GM12878 (cell line): ENCODE measurements around the gene PITPNC1. TPM values are rescaled to one million over a fixed set of nuclear protein-coding genes. Genes with fewer than 3 reads are reported as not detected.

Experiments used
- ATAC-seq: fragments of 200-7000 bp; cut with Tn5 transposase; 3 replicates; pipeline ENCODE4 v1.9.1; 2020; ENCODE audit warnings: mild to moderate bottlenecking, moderate library complexity
- BruUV-seq: library from RNA; stranded (reverse); fragments of 400-500 nt; replicated peaks from 2 replicates; lab custom pipeline; 2021; lab: Mats Ljungman, UMichigan
- CTCF ChIA-PET: fragments of 300-600 bp; sonication (Branson Sonifier 250); formaldehyde crosslinking; extraction: SDS; loops from one replicate; lab custom pipeline; 2021; ENCODE audit warnings: inconsistent platforms; lab: Yijun Ruan, JAX
- POLR2A ChIA-PET: fragments of 350-600 bp; formaldehyde crosslinking; extraction: SDS; loops from one replicate; lab custom pipeline; 2021; ENCODE audit warnings: inconsistent platforms; lab: Charles Lee
- RAD21 ChIA-PET: fragments of 300-600 bp; sonication (Branson Sonifier 250); formaldehyde crosslinking; loops from one replicate; lab custom pipeline; 2023; ENCODE audit warnings: antibody characterized with exemption; ENCODE audit not compliant: unreplicated experiment; lab: Charles Lee
- SMC1A ChIA-PET: fragments of 300-600 bp; sonication (Branson Sonifier 250); formaldehyde crosslinking; loops from one replicate; lab custom pipeline; 2023; ENCODE audit not compliant: unreplicated experiment, uncharacterized antibody; lab: Charles Lee
- DNase-seq: peaks from one replicate; pipeline ENCODE4 v3.0.0-alpha.2; 2011; ENCODE audit warnings: low read depth, low spot score
- FAIRE-seq: peaks from 3 replicates; lab custom pipeline; 2011; peaks lifted over from hg19 to GRCh38; lab: Jason Lieb, UNC
- H2AFZ ChIP-seq: 2 replicates; pipeline ENCODE4 v1.6.0; 2011; ENCODE audit warnings: low read depth, low read length, control low read depth; ENCODE audit not compliant: control insufficient read depth
- H3K27ac ChIP-seq: 2 replicates; pipeline ENCODE4 v1.5.1; 2011; ENCODE audit warnings: control low read depth; ENCODE audit not compliant: control insufficient read depth, insufficient read depth
- H3K27me3 ChIP-seq, 2 experiments: replicated peaks in 1 of 2; 2 replicates each; pipeline versions ENCODE4 v1.6.0 to v1.6.1; 2011; ENCODE audit warnings: low read length in 1 of 2; ENCODE audit not compliant: control insufficient read depth in 2 of 2, insufficient read depth in 2 of 2
- H3K36me3 ChIP-seq, 2 experiments: 2 replicates each; pipeline ENCODE4 v1.5.1; 2011; ENCODE audit warnings: low read length in 1 of 2; ENCODE audit not compliant: control insufficient read depth in 2 of 2, insufficient read depth in 2 of 2
- H3K4me1 ChIP-seq: 2 replicates; pipeline ENCODE4 v1.6.1; 2011; ENCODE audit warnings: mild to moderate bottlenecking, low read length, moderate library complexity, mixed read lengths; ENCODE audit not compliant: control insufficient read depth, insufficient read depth
- H3K4me2 ChIP-seq: 2 replicates; pipeline ENCODE4 v1.6.0; 2011; ENCODE audit warnings: control low read depth; ENCODE audit not compliant: control insufficient read depth, insufficient read depth
- H3K4me3 ChIP-seq: fragments of 200-600 bp; sonication (generic); 2 replicates; pipeline ENCODE4 v1.5.1; 2016
- H3K79me2 ChIP-seq: 2 replicates; pipeline ENCODE4 v1.6.0; 2011; ENCODE audit warnings: low read length; ENCODE audit not compliant: control insufficient read depth, insufficient read depth
- H3K9ac ChIP-seq: 2 replicates; pipeline ENCODE4 v1.8.0; 2011; ENCODE audit warnings: low read length, control low read depth, mixed read lengths; ENCODE audit not compliant: control insufficient read depth, insufficient read depth
- H3K9me3 ChIP-seq: replicated peaks from 3 replicates; pipeline ENCODE4 v1.5.1; 2011; ENCODE audit warnings: mild to moderate bottlenecking, low read length; ENCODE audit not compliant: control insufficient read depth, insufficient read depth
- H4K20me1 ChIP-seq: 2 replicates; pipeline ENCODE4 v1.6.0; 2011; ENCODE audit not compliant: control insufficient read depth, insufficient read depth
- DPF2 ChIP-seq: fragments of 450-650 bp; IDR thresholded peaks from 2 replicates; pipeline ENCODE4 v1.6.1; 2017; ENCODE audit warnings: mild to moderate bottlenecking
- EED ChIP-seq: sonication (generic); IDR thresholded peaks from 2 replicates; pipeline ENCODE4 v1.6.1; 2016; ENCODE audit warnings: antibody characterized with exemption, low read depth
- ESRRA ChIP-seq: IDR thresholded peaks from 2 replicates; pipeline ENCODE4 v1.6.1; 2012; ENCODE audit warnings: mild to moderate bottlenecking, low read length, improper control_type of control experiment
- NFIC ChIP-seq: IDR thresholded peaks from 2 replicates; pipeline ENCODE4 v1.6.1; 2012; ENCODE audit warnings: low read depth, mild to moderate bottlenecking, inconsistent platforms, low read length, moderate library complexity
- NR2F1 ChIP-seq: fragments of 450-650 bp; conservative IDR thresholded peaks from 2 replicates; pipeline ENCODE4 v1.6.1; 2017; ENCODE audit warnings: mild to moderate bottlenecking
- RUNX3 ChIP-seq: IDR thresholded peaks from 2 replicates; pipeline ENCODE4 v1.6.1; 2012; ENCODE audit warnings: low read length, inconsistent platforms
- STAT1 ChIP-seq: fragments of 450-650 bp; conservative IDR thresholded peaks from 2 replicates; pipeline ENCODE4 v1.6.1; 2014; ENCODE audit warnings: antibody characterized with exemption, mild to moderate bottlenecking
- TBL1XR1 ChIP-seq: IDR thresholded peaks from 2 replicates; pipeline ENCODE4 v1.6.1; 2012; ENCODE audit warnings: low read depth, low read length, improper control_type of control experiment
- ZNF622 ChIP-seq: fragments of 450-650 bp; IDR thresholded peaks from 2 replicates; pipeline ENCODE4 v1.6.1; 2017; ENCODE audit warnings: mild to moderate bottlenecking, inconsistent platforms
- WGBS: methylation state at CpG from one replicate; pipeline ENCODE4 v1.1.6; 2016; ENCODE audit warnings: low lambda C conversion rate; ENCODE audit not compliant: insufficient replicate concordance, insufficient coverage; ENCODE audit errors: missing lambda C conversion rate; 5-methylcytosine and 5-hydroxymethylcytosine counted together
- in situ Hi-C: fragments of 300-500 bp; cut with MboI; formaldehyde crosslinking; loops from 9 replicates; pipeline ENCODE4 v1.14.3; 2018; ENCODE audit warnings: mixed read lengths
- intact Hi-C: fragments of 100-400 bp; cut with micrococcal nuclease; formaldehyde crosslinking; loops from one replicate; pipeline ENCODE4 v1.14.2; 2022; ENCODE audit not compliant: unreplicated experiment
- polyA plus RNA-seq, 11 experiments: library from polyadenylated mRNA; depleted of rRNA in 4 of 11; unstranded in 6 of 11; stranded (reverse) in 5 of 11; fragments of >200 nt; fragmentation: Nextera tagmentation in 4 of 11; fragmentation: Illumina TruSeq in 1 of 11; extraction: Ambion mirVana in 4 of 11; extraction: Trizol in 1 of 11; gene quantifications; 1 replicate in 1 of 11; 2 replicates in 10 of 11; pipeline versions ENCODE4 v1.2.1 to v1.2.3, GENCODE V29; 2011 to 2016; ENCODE audit warnings: inconsistent platforms in 2 of 11, missing spikeins in 2 of 11, low read depth in 1 of 11
- total RNA-seq, 4 experiments: library from RNA; depleted of rRNA in 3 of 4; stranded (reverse); fragments of >200 nt in 3 of 4; fragmentation: Illumina TruSeq in 1 of 4; extraction: Trizol in 1 of 4; gene quantifications; 2 replicates each; pipeline versions ENCODE4 v1.2.1 to v1.2.3, GENCODE V29; 2013 to 2021
- TF ChIP-seq, protein P1 (sequence below): fragments of 450-650 bp; IDR thresholded peaks from 2 replicates; pipeline ENCODE4 v1.6.1; 2016; ENCODE audit warnings: mild to moderate bottlenecking, moderate library complexity, borderline replicate concordance

Gene PITPNC1
- total and polyA plus RNA-seq, 10 of the 15 experiments (the other 5 are each of a cell fraction or from before 2014, with no cell fraction given) = 12.2 to 62.4 (median 47.3) TPM

DNA sequence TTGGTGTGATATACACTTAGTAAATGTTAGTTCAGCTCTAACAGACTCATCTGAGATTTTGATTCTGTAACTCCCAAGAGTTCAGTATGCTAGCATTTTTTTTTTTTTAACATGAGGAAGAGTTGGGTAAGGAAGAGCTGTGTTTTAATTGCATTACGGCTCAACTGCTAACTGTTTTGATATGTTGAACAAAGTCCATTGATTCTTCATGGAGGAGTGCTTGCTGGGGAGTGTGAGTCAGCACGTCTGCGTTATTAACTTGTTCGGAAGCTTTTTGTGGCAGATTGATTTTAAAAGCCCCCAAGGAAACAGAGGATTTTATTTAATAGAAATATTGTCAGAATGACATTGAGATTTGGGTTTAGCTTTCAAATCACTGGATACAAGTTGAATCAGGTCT is 45.8 kb downstream of the PITPNC1 start (continued):
- TF ChIP-seq ESRRA (no peak), RUNX3 (no peak), TBL1XR1 (no peak), DPF2 (no peak), EED (no peak), NFIC (no peak), ZNF622 (no peak), STAT1 (no peak)

- TF ChIP-seq, protein P1, sequence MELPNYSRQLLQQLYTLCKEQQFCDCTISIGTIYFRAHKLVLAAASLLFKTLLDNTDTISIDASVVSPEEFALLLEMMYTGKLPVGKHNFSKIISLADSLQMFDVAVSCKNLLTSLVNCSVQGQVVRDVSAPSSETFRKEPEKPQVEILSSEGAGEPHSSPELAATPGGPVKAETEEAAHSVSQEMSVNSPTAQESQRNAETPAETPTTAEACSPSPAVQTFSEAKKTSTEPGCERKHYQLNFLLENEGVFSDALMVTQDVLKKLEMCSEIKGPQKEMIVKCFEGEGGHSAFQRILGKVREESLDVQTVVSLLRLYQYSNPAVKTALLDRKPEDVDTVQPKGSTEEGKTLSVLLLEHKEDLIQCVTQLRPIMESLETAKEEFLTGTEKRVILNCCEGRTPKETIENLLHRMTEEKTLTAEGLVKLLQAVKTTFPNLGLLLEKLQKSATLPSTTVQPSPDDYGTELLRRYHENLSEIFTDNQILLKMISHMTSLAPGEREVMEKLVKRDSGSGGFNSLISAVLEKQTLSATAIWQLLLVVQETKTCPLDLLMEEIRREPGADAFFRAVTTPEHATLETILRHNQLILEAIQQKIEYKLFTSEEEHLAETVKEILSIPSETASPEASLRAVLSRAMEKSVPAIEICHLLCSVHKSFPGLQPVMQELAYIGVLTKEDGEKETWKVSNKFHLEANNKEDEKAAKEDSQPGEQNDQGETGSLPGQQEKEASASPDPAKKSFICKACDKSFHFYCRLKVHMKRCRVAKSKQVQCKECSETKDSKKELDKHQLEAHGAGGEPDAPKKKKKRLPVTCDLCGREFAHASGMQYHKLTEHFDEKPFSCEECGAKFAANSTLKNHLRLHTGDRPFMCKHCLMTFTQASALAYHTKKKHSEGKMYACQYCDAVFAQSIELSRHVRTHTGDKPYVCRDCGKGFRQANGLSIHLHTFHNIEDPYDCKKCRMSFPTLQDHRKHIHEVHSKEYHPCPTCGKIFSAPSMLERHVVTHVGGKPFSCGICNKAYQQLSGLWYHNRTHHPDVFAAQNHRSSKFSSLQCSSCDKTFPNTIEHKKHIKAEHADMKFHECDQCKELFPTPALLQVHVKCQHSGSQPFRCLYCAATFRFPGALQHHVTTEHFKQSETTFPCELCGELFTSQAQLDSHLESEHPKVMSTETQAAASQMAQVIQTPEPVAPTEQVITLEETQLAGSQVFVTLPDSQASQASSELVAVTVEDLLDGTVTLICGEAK = peak; percentile 75
- TF ChIP-seq NR2F1 = no peak
- peaks cover 12% of the 10 kb centered on the region for H3K79me2 ChIP-seq
- no peak overlapping the region for H2AFZ ChIP-seq
- H4K20me1 ChIP-seq = no peaks in the 10 kb centered on the region
- ATAC-seq (no peak), DNase-seq (no peak), FAIRE-seq (no peak)
- POLR2A ChIA-PET = no interaction called here
- H3K27me3 ChIP-seq = no peaks in the 10 kb centered on the region
- SMC1A ChIA-PET = no interaction called here
- BruUV-seq = no TSS peak
- in situ Hi-C loops = loop anchor here (25.0 kb wide), 1 partner anchor 713 kb away; no protein-coding TSS in a partner anchor
- no peaks in the 10 kb centered on the region; a peak in 3 of 4 replicates for H3K36me3 ChIP-seq
- no peak overlapping the region for H3K4me2 ChIP-seq
- no peak overlapping the region for H3K27ac ChIP-seq
- RAD21 ChIA-PET = no interaction called here
- H3K4me1 ChIP-seq = peaks cover 19% of the 10 kb centered on the region
- no peaks in the 10 kb centered on the region for H3K9me3 ChIP-seq
- CTCF ChIA-PET = interaction anchor here (1.0 kb wide), 1 partner anchor 46 kb away, joined by 3 read pairs; no protein-coding TSS in a partner anchor
- no peak overlapping the region for H3K9ac ChIP-seq
- no peak overlapping the region for H3K4me3 ChIP-seq
- WGBS = 64% methylated on average over 5 of the region's 5 CpGs
- intact Hi-C loops = no loop called here
Measured at GRCh38 chr17:67425571-67426160, 48.6 kb downstream of the PITPNC1 start.
